Uterus (tissue), 2 donors: Measurements from ENCODE around the gene PHC1.

ENCODE experiments used
- CTCF ChIP-seq, 4 experiments: fragments of 200-600 bp in 2 of 4; fragments of 450-650 bp in 2 of 4; sonication (generic) in 2 of 4; IDR thresholded peaks; one replicate each; pipeline ENCODE4 v1.5.1; 2016 to 2019; ENCODE audit warnings: antibody characterized with exemption in 4 of 4, mild to moderate bottlenecking in 2 of 4, moderate library complexity in 1 of 4
- POLR2A ChIP-seq, 2 donors: fragments of 450-650 bp; IDR thresholded peaks; one replicate each; pipeline ENCODE4 v1.6.1; 2016; ENCODE audit warnings: antibody characterized with exemption in 2 of 2, mild to moderate bottlenecking in 1 of 2, moderate library complexity in 1 of 2

- TF ChIP-seq CTCF (IDR thresholded peaks at IDR 0.05) (no peak), POLR2A (IDR thresholded peaks at IDR 0.05) (no peak)
Observed at GRCh38 chr12:8946733-8947132, 32.4 kb downstream of the PHC1 start.
